GM12878 (cell line): Measurements from ENCODE around the gene CACUL1. TPM values are rescaled to one million over a fixed set of nuclear protein-coding genes. Genes with fewer than 3 reads are reported as not detected.
A peak's percentile ranks its signal among the peaks of the same experiment; 100 is the strongest.

Source experiments
- ATAC-seq: fragments of 200-7000 bp; cut with Tn5 transposase; 3 replicates; pipeline ENCODE4 v1.9.1; 2020; ENCODE audit warnings: mild to moderate bottlenecking, moderate library complexity
- Bru-seq: library from RNA; stranded (reverse); fragments of 400-500 nt; gene quantifications from one replicate; lab custom pipeline; 2021; lab: Mats Ljungman, UMichigan
- BruChase-seq, 2 experiments: library from RNA; stranded (reverse); fragments of 400-500 nt; gene quantifications; one replicate each; lab custom pipeline; 2021; lab: Mats Ljungman, UMichigan
- BruUV-seq: library from RNA; stranded (reverse); fragments of 400-500 nt; replicated peaks from 2 replicates; lab custom pipeline; 2021; lab: Mats Ljungman, UMichigan
- CTCF ChIA-PET: fragments of 300-600 bp; sonication (Branson Sonifier 250); formaldehyde crosslinking; extraction: SDS; loops from one replicate; lab custom pipeline; 2021; ENCODE audit warnings: inconsistent platforms; lab: Yijun Ruan, JAX
- POLR2A ChIA-PET: fragments of 350-600 bp; formaldehyde crosslinking; extraction: SDS; loops from one replicate; lab custom pipeline; 2021; ENCODE audit warnings: inconsistent platforms; lab: Charles Lee
- RAD21 ChIA-PET: fragments of 300-600 bp; sonication (Branson Sonifier 250); formaldehyde crosslinking; loops from one replicate; lab custom pipeline; 2023; ENCODE audit warnings: antibody characterized with exemption; ENCODE audit not compliant: unreplicated experiment; lab: Charles Lee
- SMC1A ChIA-PET: fragments of 300-600 bp; sonication (Branson Sonifier 250); formaldehyde crosslinking; loops from one replicate; lab custom pipeline; 2023; ENCODE audit not compliant: unreplicated experiment, uncharacterized antibody; lab: Charles Lee
- DNase-seq: peaks from one replicate; pipeline ENCODE4 v3.0.0-alpha.2; 2011; ENCODE audit warnings: low read depth, low spot score
- FAIRE-seq: peaks from 3 replicates; lab custom pipeline; 2011; peaks lifted over from hg19 to GRCh38; lab: Jason Lieb, UNC
- H2AFZ ChIP-seq: 2 replicates; pipeline ENCODE4 v1.6.0; 2011; ENCODE audit warnings: low read depth, low read length, control low read depth; ENCODE audit not compliant: control insufficient read depth
- H3K27ac ChIP-seq: 2 replicates; pipeline ENCODE4 v1.5.1; 2011; ENCODE audit warnings: control low read depth; ENCODE audit not compliant: control insufficient read depth, insufficient read depth
- H3K27me3 ChIP-seq, 2 experiments: replicated peaks in 1 of 2; 2 replicates each; pipeline versions ENCODE4 v1.6.0 to v1.6.1; 2011; ENCODE audit warnings: low read length in 1 of 2; ENCODE audit not compliant: control insufficient read depth in 2 of 2, insufficient read depth in 2 of 2
- H3K36me3 ChIP-seq, 2 experiments: 2 replicates each; pipeline ENCODE4 v1.5.1; 2011; ENCODE audit warnings: low read length in 1 of 2; ENCODE audit not compliant: control insufficient read depth in 2 of 2, insufficient read depth in 2 of 2
- H3K4me1 ChIP-seq: 2 replicates; pipeline ENCODE4 v1.6.1; 2011; ENCODE audit warnings: mild to moderate bottlenecking, low read length, moderate library complexity, mixed read lengths; ENCODE audit not compliant: control insufficient read depth, insufficient read depth
- H3K4me2 ChIP-seq: 2 replicates; pipeline ENCODE4 v1.6.0; 2011; ENCODE audit warnings: control low read depth; ENCODE audit not compliant: control insufficient read depth, insufficient read depth
- H3K4me3 ChIP-seq: fragments of 200-600 bp; sonication (generic); 2 replicates; pipeline ENCODE4 v1.5.1; 2016
- H3K79me2 ChIP-seq: 2 replicates; pipeline ENCODE4 v1.6.0; 2011; ENCODE audit warnings: low read length; ENCODE audit not compliant: control insufficient read depth, insufficient read depth
- H3K9ac ChIP-seq: 2 replicates; pipeline ENCODE4 v1.8.0; 2011; ENCODE audit warnings: low read length, control low read depth, mixed read lengths; ENCODE audit not compliant: control insufficient read depth, insufficient read depth
- H3K9me3 ChIP-seq: replicated peaks from 3 replicates; pipeline ENCODE4 v1.5.1; 2011; ENCODE audit warnings: mild to moderate bottlenecking, low read length; ENCODE audit not compliant: control insufficient read depth, insufficient read depth
- H4K20me1 ChIP-seq: 2 replicates; pipeline ENCODE4 v1.6.0; 2011; ENCODE audit not compliant: control insufficient read depth, insufficient read depth
- BHLHE40 ChIP-seq, 2 experiments: fragments of 450-650 bp in 1 of 2; IDR thresholded peaks; 2 replicates each; pipeline ENCODE4 v1.6.1; 2011 to 2017; ENCODE audit warnings: low read depth in 2 of 2, borderline replicate concordance in 1 of 2, improper control_type of control experiment in 1 of 2, low read length in 1 of 2, mild to moderate bottlenecking in 1 of 2
- CREB1 ChIP-seq: IDR thresholded peaks from 2 replicates; pipeline ENCODE4 v1.6.1; 2012; ENCODE audit warnings: low read depth, mild to moderate bottlenecking, inconsistent platforms
- CREM ChIP-seq: IDR thresholded peaks from 2 replicates; pipeline ENCODE4 v1.6.1; 2014; ENCODE audit warnings: antibody characterized with exemption, low read depth
- ETV6 ChIP-seq, 2 experiments: fragments of 450-650 bp in 1 of 2; IDR thresholded peaks in 1 of 2; conservative IDR thresholded peaks in 1 of 2; 2 replicates each; pipeline ENCODE4 v1.6.1; 2014; ENCODE audit warnings: antibody characterized with exemption in 1 of 2, borderline replicate concordance in 1 of 2, low read depth in 1 of 2, mild to moderate bottlenecking in 1 of 2, moderate library complexity in 1 of 2
- FOXM1 ChIP-seq: IDR thresholded peaks from 2 replicates; pipeline ENCODE4 v1.6.1; 2012; ENCODE audit warnings: low read depth, mild to moderate bottlenecking, inconsistent platforms, low read length, moderate library complexity
- GABPA ChIP-seq: IDR thresholded peaks from 2 replicates; pipeline ENCODE4 v1.6.1; 2014; ENCODE audit warnings: antibody characterized with exemption, low read depth, mild to moderate bottlenecking, inconsistent platforms
- IKZF1 ChIP-seq: fragments of 450-650 bp; conservative IDR thresholded peaks from 2 replicates; pipeline ENCODE4 v1.6.1; 2017; ENCODE audit warnings: antibody characterized with exemption, mild to moderate bottlenecking
- MEF2B ChIP-seq: fragments of 450-650 bp; IDR thresholded peaks from 2 replicates; pipeline ENCODE4 v1.6.1; 2018; ENCODE audit warnings: mild to moderate bottlenecking, moderate library complexity; ENCODE audit not compliant: partially characterized antibody, poor library complexity, severe bottlenecking
- MXI1 ChIP-seq: fragments of 150-350 bp; IDR thresholded peaks from 2 replicates; pipeline ENCODE4 v1.6.1; 2011; ENCODE audit warnings: low read depth, mild to moderate bottlenecking, inconsistent platforms, low read length, improper control_type of control experiment
- NR2F1 ChIP-seq: fragments of 450-650 bp; conservative IDR thresholded peaks from 2 replicates; pipeline ENCODE4 v1.6.1; 2017; ENCODE audit warnings: mild to moderate bottlenecking
- POLR2AphosphoS2 ChIP-seq: IDR thresholded peaks from 2 replicates; pipeline ENCODE4 v1.6.1; 2011; ENCODE audit warnings: low read depth, mild to moderate bottlenecking, low read length, improper control_type of control experiment, moderate library complexity
- RAD21 ChIP-seq: IDR thresholded peaks from 2 replicates; pipeline ENCODE4 v1.6.1; 2011; ENCODE audit warnings: mild to moderate bottlenecking, low read depth, low read length, moderate library complexity; ENCODE audit not compliant: insufficient read depth
- RUNX3 ChIP-seq: IDR thresholded peaks from 2 replicates; pipeline ENCODE4 v1.6.1; 2012; ENCODE audit warnings: low read length, inconsistent platforms
- SP1 ChIP-seq: IDR thresholded peaks from one replicate; pipeline ENCODE4 v1.6.1; 2011; ENCODE audit warnings: low read depth, low read length
- SRF ChIP-seq, 2 experiments: IDR thresholded peaks; 2 replicates each; pipeline ENCODE4 v1.6.1; 2011; ENCODE audit warnings: low read depth in 2 of 2, low read length in 2 of 2, mild to moderate bottlenecking in 1 of 2, moderate library complexity in 1 of 2
- STAT1 ChIP-seq: fragments of 450-650 bp; conservative IDR thresholded peaks from 2 replicates; pipeline ENCODE4 v1.6.1; 2014; ENCODE audit warnings: antibody characterized with exemption, mild to moderate bottlenecking
- WGBS: methylation state at CpG from one replicate; pipeline ENCODE4 v1.1.6; 2016; ENCODE audit warnings: low lambda C conversion rate; ENCODE audit not compliant: insufficient replicate concordance, insufficient coverage; ENCODE audit errors: missing lambda C conversion rate; 5-methylcytosine and 5-hydroxymethylcytosine counted together
- in situ Hi-C: fragments of 300-500 bp; cut with MboI; formaldehyde crosslinking; loops from 9 replicates; pipeline ENCODE4 v1.14.3; 2018; ENCODE audit warnings: mixed read lengths
- intact Hi-C: fragments of 100-400 bp; cut with micrococcal nuclease; formaldehyde crosslinking; loops from one replicate; pipeline ENCODE4 v1.14.2; 2022; ENCODE audit not compliant: unreplicated experiment
- long read RNA-seq, 2 experiments: library from polyadenylated mRNA; unstranded; transcript quantifications; one replicate each; pipeline ENCODE4 v2.0.0, GENCODE V29; 2019 to 2020
- polyA minus RNA-seq, 3 experiments: library from RNA; depleted of rRNA, polyadenylated mRNA; stranded (reverse); fragments of >200 nt; gene quantifications; 2 replicates each; pipeline ENCODE4 v1.2.3, GENCODE V29; 2011
- polyA plus RNA-seq, 11 experiments: library from polyadenylated mRNA; depleted of rRNA in 4 of 11; unstranded in 6 of 11; stranded (reverse) in 5 of 11; fragments of >200 nt; fragmentation: Nextera tagmentation in 4 of 11; fragmentation: Illumina TruSeq in 1 of 11; extraction: Ambion mirVana in 4 of 11; extraction: Trizol in 1 of 11; gene quantifications; 1 replicate in 1 of 11; 2 replicates in 10 of 11; pipeline versions ENCODE4 v1.2.1 to v1.2.3, GENCODE V29; 2011 to 2016; ENCODE audit warnings: inconsistent platforms in 2 of 11, missing spikeins in 2 of 11, low read depth in 1 of 11
- total RNA-seq, 4 experiments: library from RNA; depleted of rRNA in 3 of 4; stranded (reverse); fragments of >200 nt in 3 of 4; fragmentation: Illumina TruSeq in 1 of 4; extraction: Trizol in 1 of 4; gene quantifications; 2 replicates each; pipeline versions ENCODE4 v1.2.1 to v1.2.3, GENCODE V29; 2013 to 2021
- TF ChIP-seq, protein P1 (sequence below): fragments of 450-650 bp; IDR thresholded peaks from 2 replicates; pipeline ENCODE4 v1.6.1; 2016; ENCODE audit warnings: mild to moderate bottlenecking

CACUL1 gene
- total RNA-seq (2013; cell fraction: nucleolus; rRNA removed) = 97.0 and 97.9 TPM in 2 replicates
- total RNA-seq (2014; rRNA removed) (10.4 and 18.2 TPM in 2 replicates), total RNA-seq (2014; rRNA removed; fragmentation: Illumina TruSeq; extraction: Trizol) (14.8 and 19.6 TPM in 2 replicates), total RNA-seq (2021) (19.1 and 21.0 TPM in 2 replicates), polyA plus RNA-seq (2011; rRNA removed) (23.2 and 27.1 TPM in 2 replicates), polyA plus RNA-seq (2014; fragmentation: Illumina TruSeq; extraction: Trizol) (8.1 and 8.4 TPM in 2 replicates), polyA plus RNA-seq (2014; fragmentation: Nextera tagmentation; extraction: Ambion mirVana) (10 to 100 TPM in 1 of 2 experiments, 1 to 10 TPM in 1; 7.4 to 10.6 TPM), polyA plus RNA-seq (2014; rRNA removed) (7.9 and 9.2 TPM in 2 replicates), polyA plus RNA-seq (2016; fragmentation: Nextera tagmentation; extraction: Ambion mirVana) (10 to 100 TPM; 15.3 to 18.2 TPM), polyA minus RNA-seq (2011; rRNA and poly(A)+ RNA removed) (16.1 and 17.8 TPM in 2 replicates), Bru-seq, nascent RNA (percentile 85 among the genes with signal in this experiment), BruChase-seq, experiment 1, labeled RNA remaining after a 6-hour chase (percentile 86 among the genes with signal in this experiment), BruChase-seq, experiment 2, labeled RNA remaining after a 2-hour chase (percentile 87 among the genes with signal in this experiment)
- 5.7 TPM for polyA plus RNA-seq (2011; ENCODE audit: low read depth)
- polyA plus RNA-seq (2011; cell fraction: cytosol; rRNA removed) = 5.7 and 6.4 TPM in 2 replicates
- polyA plus RNA-seq (2011; cell fraction: nucleus; rRNA removed) = 4.1 and 6.7 TPM in 2 replicates
- 6.9 and 9.3 TPM in 2 replicates for polyA plus RNA-seq (2012)
- polyA minus RNA-seq (2011; cell fraction: cytosol; rRNA and poly(A)+ RNA removed) = 6.2 and 8.6 TPM in 2 replicates
- polyA minus RNA-seq (2011; cell fraction: nucleus; rRNA and poly(A)+ RNA removed) = 10.0 and 23.5 TPM in 2 replicates
- long read RNA-seq, experiment 1, full-length matches to known transcripts = 6 of 40 reads
- long read RNA-seq, experiment 1, partial matches to known transcripts = 0 of 40 reads
- long read RNA-seq, experiment 1, other reads (novel, unspliced or antisense) = 34 of 40 reads
- long read RNA-seq, experiment 2, partial matches to known transcripts = 1 of 8 reads
- long read RNA-seq, experiment 2, other reads (novel, unspliced or antisense) = 7 of 8 reads

DNA sequence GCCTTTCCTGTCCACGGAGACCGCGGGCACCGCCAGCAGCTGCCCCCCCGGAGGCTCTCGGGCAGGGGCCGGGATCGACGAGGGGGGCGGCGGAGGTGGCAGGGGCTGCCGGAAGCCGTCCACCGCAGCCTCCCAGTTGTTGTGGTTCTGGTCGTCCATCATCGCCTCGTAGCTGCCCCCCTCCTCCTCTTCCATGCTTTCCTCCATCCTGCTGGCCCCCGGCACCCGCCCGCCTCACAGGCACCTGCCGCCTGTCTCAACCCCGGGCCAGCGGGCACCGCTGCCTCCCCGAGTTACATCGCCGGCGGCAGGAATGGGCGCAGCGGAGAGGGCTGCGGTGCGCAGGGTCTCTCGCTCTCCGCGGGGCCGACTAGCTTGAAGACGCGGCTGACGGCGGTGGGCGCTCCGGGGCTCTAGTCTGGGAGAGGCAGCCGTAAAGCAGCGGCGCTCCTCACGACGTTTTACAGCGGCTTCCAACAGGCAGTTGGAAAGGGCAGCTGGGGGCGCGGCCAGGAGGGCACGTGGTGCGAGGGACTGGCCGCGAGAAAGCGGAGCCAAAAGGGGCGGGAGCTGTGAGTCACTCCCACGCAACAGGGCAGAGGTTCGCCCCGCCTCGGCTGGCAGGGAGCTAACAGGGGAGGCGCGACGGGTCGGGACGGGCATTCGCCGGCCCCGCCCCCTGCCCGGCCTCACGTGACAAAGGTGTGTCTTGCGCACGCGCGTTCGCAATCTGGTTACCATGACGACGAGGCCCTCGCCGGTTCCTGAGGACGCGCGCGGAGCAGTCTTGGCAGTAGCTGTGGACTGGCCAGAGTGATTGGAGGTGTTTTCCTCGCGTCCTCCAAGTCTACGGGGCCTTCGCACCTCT, at the start of gene CACUL1:
TSS of gene CACUL1 (minus strand) at position 415 of the 868 bp plus-strand sequence. CDS start at position 207, 208 bp downstream.
- peak within 1 kb of the TSS; percentile 98 for H3K4me2 ChIP-seq
- peak; percentile 96 for ATAC-seq
- no TSS peak for BruUV-seq
- H3K79me2 ChIP-seq = peaks cover 45% of the 10 kb centered on the region
- H3K9ac ChIP-seq = peak within 1 kb of the TSS; percentile 72
- peak within 1 kb of the TSS; percentile 98 for H3K4me3 ChIP-seq
- peak within 1 kb of the TSS; percentile 89 for H2AFZ ChIP-seq
- peak; percentile 80 for FAIRE-seq
- peak; percentile 98 for DNase-seq
- ChIA-PET POLR2A (interaction anchor here (0.7 kb wide), 3 partner anchors 22 to 234 kb away, joined by 3 to 5 read pairs (median 4); no protein-coding TSS in a partner anchor), SMC1A (interaction anchor here (0.8 to 3.5 kb wide), 8 partner anchors 13 to 841 kb away, joined by 3 to 23 read pairs (median 4); no protein-coding TSS in a partner anchor), CTCF (interaction anchor here (1.0 to 4.4 kb wide), 3 partner anchors 21 to 444 kb away, joined by 4 to 27 read pairs (median 5); no protein-coding TSS in a partner anchor), RAD21 (interaction anchor here (0.9 to 2.3 kb wide), 7 partner anchors 16 to 95 kb away, joined by 3 to 16 read pairs (median 3); no protein-coding TSS in a partner anchor)
- in situ Hi-C loops = no loop called here
- no peaks in the 10 kb centered on the region for H3K27me3 ChIP-seq
- intact Hi-C loops = no loop called here
- WGBS = under 1% methylated on average over 74 of the region's 87 CpGs
- peak within 1 kb of the TSS; percentile 69 for H3K27ac ChIP-seq
- H4K20me1 ChIP-seq = no peaks in the 10 kb centered on the region
- peaks cover 8% of the 10 kb centered on the region for H3K4me1 ChIP-seq
- no peaks in the 10 kb centered on the region for H3K36me3 ChIP-seq
- no peaks in the 10 kb centered on the region for H3K9me3 ChIP-seq
- TF ChIP-seq STAT1 (0 out of 2 replicates have a peak, but pooled peaks have one; percentile 18), CREB1 (peak; percentile 66; the same call in 1 of the 2 replicates), BHLHE40 (IDR thresholded peaks at IDR 0.05; ENCODE audit: borderline replicate concordance in 1 of 2, low read depth in 2 of 2, low read length in 1 of 2) (peak; percentile 97 to 99), POLR2AphosphoS2 (0 out of 2 replicates have a peak, but pooled peaks have one; percentile 47), ETV6 (conservative IDR thresholded peaks at IDR 0.05 in 1 of 2, IDR thresholded peaks at IDR 0.05 in 1 of 2; ENCODE audit: borderline replicate concordance in 1 of 2, low read depth in 1 of 2) (no peak), MEF2B (peak; percentile 80), NR2F1 (peak; percentile 69), RAD21 (no peak), FOXM1 (no peak), CREM (peak; percentile 48; the same call in 1 of the 2 replicates), RUNX3 (peak; percentile 48), GABPA (no peak), MXI1 (peak; percentile 97), SP1 (peak; percentile 84), IKZF1 (peak; percentile 44; the same call in 1 of the 2 replicates), SRF (IDR thresholded peaks at IDR 0.05; ENCODE audit: low read depth in 2 of 2, low read length in 2 of 2) (peak in 1 of 2 experiments; percentile 5; a peak in 1 of 4 replicates)
- TF ChIP-seq, protein P1, sequence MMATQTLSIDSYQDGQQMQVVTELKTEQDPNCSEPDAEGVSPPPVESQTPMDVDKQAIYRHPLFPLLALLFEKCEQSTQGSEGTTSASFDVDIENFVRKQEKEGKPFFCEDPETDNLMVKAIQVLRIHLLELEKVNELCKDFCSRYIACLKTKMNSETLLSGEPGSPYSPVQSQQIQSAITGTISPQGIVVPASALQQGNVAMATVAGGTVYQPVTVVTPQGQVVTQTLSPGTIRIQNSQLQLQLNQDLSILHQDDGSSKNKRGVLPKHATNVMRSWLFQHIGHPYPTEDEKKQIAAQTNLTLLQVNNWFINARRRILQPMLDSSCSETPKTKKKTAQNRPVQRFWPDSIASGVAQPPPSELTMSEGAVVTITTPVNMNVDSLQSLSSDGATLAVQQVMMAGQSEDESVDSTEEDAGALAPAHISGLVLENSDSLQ = peak; percentile 86
